ENCODE data around the gene PHF2. TPM values are rescaled to one million over a fixed set of nuclear protein-coding genes. Genes with fewer than 3 reads are reported as not detected.

PHF2 gene
- total and polyA plus RNA-seq, 9 of the 15 experiments (the other 6 are each of a cell fraction or from before 2014, with no cell fraction given): 0.37 to 14.4 (median 8.1) TPM

- TF ChIP-seq, protein P1, sequence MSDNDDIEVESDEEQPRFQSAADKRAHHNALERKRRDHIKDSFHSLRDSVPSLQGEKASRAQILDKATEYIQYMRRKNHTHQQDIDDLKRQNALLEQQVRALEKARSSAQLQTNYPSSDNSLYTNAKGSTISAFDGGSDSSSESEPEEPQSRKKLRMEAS (CRISPR knock-in tag; IDR thresholded peaks at IDR 0.05): no peak
- TF ChIP-seq TCFL5 (CRISPR knock-in tag; conservative IDR thresholded peaks at IDR 0.05) (no peak), RHOXF2B (CRISPR knock-in tag; conservative IDR thresholded peaks at IDR 0.05) (no peak), SMAD1 (IDR thresholded peaks at IDR 0.05; ENCODE audit: low read depth, low read length, partially characterized antibody) (peak; percentile 44), ELF4 (CRISPR knock-in tag; IDR thresholded peaks at IDR 0.05) (no peak), CGGBP1 (CRISPR knock-in tag; IDR thresholded peaks at IDR 0.05) (no peak), SREBF1 (IDR thresholded peaks at IDR 0.05; ENCODE audit: borderline replicate concordance, low read depth, low read length) (no peak), ATF7 (IDR thresholded peaks at IDR 0.05) (peak; percentile 61; the same call in 1 of the 2 replicates), ZC3H11A (IDR thresholded peaks at IDR 0.05; ENCODE audit: low read depth, low read length) (no peak), CREBBP (IDR thresholded peaks at IDR 0.05; ENCODE audit: low read depth, low read length) (no peak), MCM2 (IDR thresholded peaks at IDR 0.05; ENCODE audit: low read depth) (no peak), ARID2 (IDR thresholded peaks at IDR 0.05) (no peak), PHB (CRISPR knock-in tag; IDR thresholded peaks at IDR 0.05) (0 out of 2 replicates have a peak, but pooled peaks have one; percentile 30), NFXL1 (CRISPR knock-in tag; IDR thresholded peaks at IDR 0.05) (no peak), KLF10 (CRISPR knock-in tag; IDR thresholded peaks at IDR 0.05) (no peak), POLR2A (conservative IDR thresholded peaks at IDR 0.05) (peak; percentile 92), ZNF12 (CRISPR knock-in tag; IDR thresholded peaks at IDR 0.05) (0 out of 2 replicates have a peak, but pooled peaks have one; percentile 55), ZNF232 (CRISPR knock-in tag; IDR thresholded peaks at IDR 0.05) (no peak), CSDE1 (IDR thresholded peaks at IDR 0.05) (no peak), ETV6 (IDR thresholded peaks at IDR 0.05; ENCODE audit: borderline replicate concordance in 1 of 2, low read depth in 2 of 2, low read length in 1 of 2) (peak; percentile 58 to 68; a peak in 2 of 4 replicates), ETV6 (CRISPR knock-in tag; IDR thresholded peaks at IDR 0.05; ENCODE audit: borderline replicate concordance) (no peak), FOXM1 (IDR thresholded peaks at IDR 0.05; ENCODE audit: low read depth) (no peak), FOXM1 (CRISPR knock-in tag; IDR thresholded peaks at IDR 0.05; ENCODE audit: low read depth) (no peak), NR4A1 (CRISPR knock-in tag; IDR thresholded peaks at IDR 0.05) (0 out of 2 replicates have a peak, but pooled peaks have one; percentile 46), NR4A1 (tag; IDR thresholded peaks at IDR 0.05) (no peak), TEAD4 (IDR thresholded peaks at IDR 0.05; ENCODE audit: low read length) (0 out of 2 replicates have a peak, but pooled peaks have one; percentile 15), TEAD4 (CRISPR knock-in tag; IDR thresholded peaks at IDR 0.05; ENCODE audit: borderline replicate concordance) (no peak), MEIS2 (IDR thresholded peaks at IDR 0.05; ENCODE audit: partially characterized antibody) (peak; percentile 69), KDM2B (CRISPR knock-in tag; IDR thresholded peaks at IDR 0.05) (peak; percentile 70; the same call in 1 of the 2 replicates)
- TF ChIP-seq, protein P2, sequence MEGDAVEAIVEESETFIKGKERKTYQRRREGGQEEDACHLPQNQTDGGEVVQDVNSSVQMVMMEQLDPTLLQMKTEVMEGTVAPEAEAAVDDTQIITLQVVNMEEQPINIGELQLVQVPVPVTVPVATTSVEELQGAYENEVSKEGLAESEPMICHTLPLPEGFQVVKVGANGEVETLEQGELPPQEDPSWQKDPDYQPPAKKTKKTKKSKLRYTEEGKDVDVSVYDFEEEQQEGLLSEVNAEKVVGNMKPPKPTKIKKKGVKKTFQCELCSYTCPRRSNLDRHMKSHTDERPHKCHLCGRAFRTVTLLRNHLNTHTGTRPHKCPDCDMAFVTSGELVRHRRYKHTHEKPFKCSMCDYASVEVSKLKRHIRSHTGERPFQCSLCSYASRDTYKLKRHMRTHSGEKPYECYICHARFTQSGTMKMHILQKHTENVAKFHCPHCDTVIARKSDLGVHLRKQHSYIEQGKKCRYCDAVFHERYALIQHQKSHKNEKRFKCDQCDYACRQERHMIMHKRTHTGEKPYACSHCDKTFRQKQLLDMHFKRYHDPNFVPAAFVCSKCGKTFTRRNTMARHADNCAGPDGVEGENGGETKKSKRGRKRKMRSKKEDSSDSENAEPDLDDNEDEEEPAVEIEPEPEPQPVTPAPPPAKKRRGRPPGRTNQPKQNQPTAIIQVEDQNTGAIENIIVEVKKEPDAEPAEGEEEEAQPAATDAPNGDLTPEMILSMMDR (IDR thresholded peaks at IDR 0.05 in 2 of 3, conservative IDR thresholded peaks at IDR 0.05 in 1 of 3; ENCODE audit: insufficient read depth in 2 of 3, low read depth in 1 of 3, low read length in 3 of 3): peak; percentile 92 to 93 (median 92)
Measured at GRCh38 chr9:93566408-93567270, 9.7 kb upstream of the PHF2 start (continued).
